HEK293 (cell line): ENCODE measurements around the gene NAALADL2.

Source experiments
- SP7 ChIP-seq: fragments of 450-650 bp; formaldehyde crosslinking; IDR thresholded peaks from 2 replicates; pipeline ENCODE4 v1.5.1; 2016; ENCODE audit warnings: missing biosample characterization, missing genetic modification characterization
- ZNF121 ChIP-seq: fragments of 450-650 bp; formaldehyde crosslinking; IDR thresholded peaks from 2 replicates; pipeline ENCODE4 v1.5.1; 2016; ENCODE audit warnings: missing biosample characterization, missing genetic modification characterization
- ZNF654 ChIP-seq: fragments of 450-650 bp; formaldehyde crosslinking; IDR thresholded peaks from 2 replicates; pipeline ENCODE4 v1.5.1; 2016; ENCODE audit warnings: low read depth, missing biosample characterization, missing genetic modification characterization
- TF ChIP-seq, protein P1 (sequence below): fragments of 450-650 bp; formaldehyde crosslinking; IDR thresholded peaks from 2 replicates; pipeline ENCODE4 v1.5.1; 2016; ENCODE audit warnings: missing biosample characterization, missing genetic modification characterization
- TF ChIP-seq, protein P2 (sequence below): fragments of 450-650 bp; formaldehyde crosslinking; IDR thresholded peaks from 2 replicates; pipeline ENCODE4 v1.5.1; 2016; ENCODE audit warnings: missing biosample characterization, missing genetic modification characterization, borderline replicate concordance
- TF ChIP-seq, protein P3 (sequence below): fragments of 450-650 bp; formaldehyde crosslinking; IDR thresholded peaks from 2 replicates; pipeline ENCODE4 v1.5.1; 2016; ENCODE audit warnings: missing biosample characterization, missing genetic modification characterization

DNA sequence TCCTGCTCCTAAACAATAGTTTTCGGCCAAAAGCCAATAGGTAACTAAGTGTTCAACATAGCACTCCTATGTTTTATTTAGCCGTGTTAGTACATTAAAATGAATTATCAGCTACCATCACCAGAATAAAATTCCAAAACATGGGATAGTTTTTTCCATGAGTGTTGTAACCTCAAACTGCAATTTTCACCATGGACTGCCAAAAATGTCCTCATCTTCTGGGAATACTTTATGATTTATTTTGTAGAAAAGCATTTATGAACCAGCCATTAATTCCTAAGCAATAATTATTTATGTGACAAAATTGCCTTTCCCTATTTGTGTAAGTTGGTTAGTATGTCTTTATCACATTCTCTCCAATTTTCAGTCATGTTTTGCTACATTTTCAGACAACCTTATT is 438.1 kb downstream of the NAALADL2 start:
- TF ChIP-seq, protein P1, sequence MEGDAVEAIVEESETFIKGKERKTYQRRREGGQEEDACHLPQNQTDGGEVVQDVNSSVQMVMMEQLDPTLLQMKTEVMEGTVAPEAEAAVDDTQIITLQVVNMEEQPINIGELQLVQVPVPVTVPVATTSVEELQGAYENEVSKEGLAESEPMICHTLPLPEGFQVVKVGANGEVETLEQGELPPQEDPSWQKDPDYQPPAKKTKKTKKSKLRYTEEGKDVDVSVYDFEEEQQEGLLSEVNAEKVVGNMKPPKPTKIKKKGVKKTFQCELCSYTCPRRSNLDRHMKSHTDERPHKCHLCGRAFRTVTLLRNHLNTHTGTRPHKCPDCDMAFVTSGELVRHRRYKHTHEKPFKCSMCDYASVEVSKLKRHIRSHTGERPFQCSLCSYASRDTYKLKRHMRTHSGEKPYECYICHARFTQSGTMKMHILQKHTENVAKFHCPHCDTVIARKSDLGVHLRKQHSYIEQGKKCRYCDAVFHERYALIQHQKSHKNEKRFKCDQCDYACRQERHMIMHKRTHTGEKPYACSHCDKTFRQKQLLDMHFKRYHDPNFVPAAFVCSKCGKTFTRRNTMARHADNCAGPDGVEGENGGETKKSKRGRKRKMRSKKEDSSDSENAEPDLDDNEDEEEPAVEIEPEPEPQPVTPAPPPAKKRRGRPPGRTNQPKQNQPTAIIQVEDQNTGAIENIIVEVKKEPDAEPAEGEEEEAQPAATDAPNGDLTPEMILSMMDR = no peak
- TF ChIP-seq ZNF654 (no peak), SP7 (tag by site-specific recombination) (no peak), ZNF121 (no peak)
- TF ChIP-seq, protein P2, sequence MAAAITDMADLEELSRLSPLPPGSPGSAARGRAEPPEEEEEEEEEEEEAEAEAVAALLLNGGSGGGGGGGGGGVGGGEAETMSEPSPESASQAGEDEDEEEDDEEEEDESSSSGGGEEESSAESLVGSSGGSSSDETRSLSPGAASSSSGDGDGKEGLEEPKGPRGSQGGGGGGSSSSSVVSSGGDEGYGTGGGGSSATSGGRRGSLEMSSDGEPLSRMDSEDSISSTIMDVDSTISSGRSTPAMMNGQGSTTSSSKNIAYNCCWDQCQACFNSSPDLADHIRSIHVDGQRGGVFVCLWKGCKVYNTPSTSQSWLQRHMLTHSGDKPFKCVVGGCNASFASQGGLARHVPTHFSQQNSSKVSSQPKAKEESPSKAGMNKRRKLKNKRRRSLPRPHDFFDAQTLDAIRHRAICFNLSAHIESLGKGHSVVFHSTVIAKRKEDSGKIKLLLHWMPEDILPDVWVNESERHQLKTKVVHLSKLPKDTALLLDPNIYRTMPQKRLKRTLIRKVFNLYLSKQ (tag by site-specific recombination) = no peak
- TF ChIP-seq, protein P3, sequence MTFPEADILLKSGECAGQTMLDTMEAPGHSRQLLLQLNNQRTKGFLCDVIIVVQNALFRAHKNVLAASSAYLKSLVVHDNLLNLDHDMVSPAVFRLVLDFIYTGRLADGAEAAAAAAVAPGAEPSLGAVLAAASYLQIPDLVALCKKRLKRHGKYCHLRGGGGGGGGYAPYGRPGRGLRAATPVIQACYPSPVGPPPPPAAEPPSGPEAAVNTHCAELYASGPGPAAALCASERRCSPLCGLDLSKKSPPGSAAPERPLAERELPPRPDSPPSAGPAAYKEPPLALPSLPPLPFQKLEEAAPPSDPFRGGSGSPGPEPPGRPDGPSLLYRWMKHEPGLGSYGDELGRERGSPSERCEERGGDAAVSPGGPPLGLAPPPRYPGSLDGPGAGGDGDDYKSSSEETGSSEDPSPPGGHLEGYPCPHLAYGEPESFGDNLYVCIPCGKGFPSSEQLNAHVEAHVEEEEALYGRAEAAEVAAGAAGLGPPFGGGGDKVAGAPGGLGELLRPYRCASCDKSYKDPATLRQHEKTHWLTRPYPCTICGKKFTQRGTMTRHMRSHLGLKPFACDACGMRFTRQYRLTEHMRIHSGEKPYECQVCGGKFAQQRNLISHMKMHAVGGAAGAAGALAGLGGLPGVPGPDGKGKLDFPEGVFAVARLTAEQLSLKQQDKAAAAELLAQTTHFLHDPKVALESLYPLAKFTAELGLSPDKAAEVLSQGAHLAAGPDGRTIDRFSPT (tag by site-specific recombination) = no peak
